HFFc6 (cell line): ENCODE measurements around the gene RPS27L. TPM values are rescaled to one million over a fixed set of nuclear protein-coding genes. Genes with fewer than 3 reads are reported as not detected.

ENCODE experiments used
- DNase-seq: peaks from one replicate; pipeline ENCODE4 v3.0.0-alpha.2; 2018
- H3K27ac Mint-ChIP-seq: 2 replicates; pipeline ENCODE4 v1.8.0; 2020; ENCODE audit warnings: mild to moderate bottlenecking, mixed read lengths
- H3K27me3 Mint-ChIP-seq: 2 replicates; pipeline ENCODE4 v1.8.0; 2021; ENCODE audit warnings: mild to moderate bottlenecking, moderate library complexity, mixed read lengths; ENCODE audit not compliant: insufficient read depth
- H3K36me3 Mint-ChIP-seq: 2 replicates; pipeline ENCODE4 v1.8.0; 2021; ENCODE audit warnings: low read depth, mixed read lengths
- H3K4me1 Mint-ChIP-seq: 2 replicates; pipeline ENCODE4 v1.8.0; 2020; ENCODE audit warnings: low read depth, mixed read lengths
- H3K4me3 Mint-ChIP-seq: 2 replicates; pipeline ENCODE4 v1.8.0; 2020; ENCODE audit warnings: mild to moderate bottlenecking, moderate library complexity, mixed read lengths
- H3K9me3 Mint-ChIP-seq: 2 replicates; pipeline ENCODE4 v1.8.0; 2020; ENCODE audit warnings: mild to moderate bottlenecking, mixed read lengths
- total RNA-seq, 6 experiments: library from RNA; stranded (reverse); fragmentation: NEBNext Ultra II Directional; extraction: Animal tissue kit (Norgen Biotek cat#: 25700); gene quantifications; 2 replicates in 1 of 6; 3 replicates in 5 of 6; pipeline ENCODE4 v1.2.3, GENCODE V29; 2021
- TF ChIP-seq, protein P1 (sequence below): fragments of 200-600 bp; sonication (generic); IDR thresholded peaks from 2 replicates; pipeline ENCODE4 v1.5.0; 2021; ENCODE audit warnings: antibody characterized with exemption, mild to moderate bottlenecking

The RPS27L gene
- total RNA-seq, 6 experiments from 2014 or later = 422 to 573 (median 537) TPM

DNA sequence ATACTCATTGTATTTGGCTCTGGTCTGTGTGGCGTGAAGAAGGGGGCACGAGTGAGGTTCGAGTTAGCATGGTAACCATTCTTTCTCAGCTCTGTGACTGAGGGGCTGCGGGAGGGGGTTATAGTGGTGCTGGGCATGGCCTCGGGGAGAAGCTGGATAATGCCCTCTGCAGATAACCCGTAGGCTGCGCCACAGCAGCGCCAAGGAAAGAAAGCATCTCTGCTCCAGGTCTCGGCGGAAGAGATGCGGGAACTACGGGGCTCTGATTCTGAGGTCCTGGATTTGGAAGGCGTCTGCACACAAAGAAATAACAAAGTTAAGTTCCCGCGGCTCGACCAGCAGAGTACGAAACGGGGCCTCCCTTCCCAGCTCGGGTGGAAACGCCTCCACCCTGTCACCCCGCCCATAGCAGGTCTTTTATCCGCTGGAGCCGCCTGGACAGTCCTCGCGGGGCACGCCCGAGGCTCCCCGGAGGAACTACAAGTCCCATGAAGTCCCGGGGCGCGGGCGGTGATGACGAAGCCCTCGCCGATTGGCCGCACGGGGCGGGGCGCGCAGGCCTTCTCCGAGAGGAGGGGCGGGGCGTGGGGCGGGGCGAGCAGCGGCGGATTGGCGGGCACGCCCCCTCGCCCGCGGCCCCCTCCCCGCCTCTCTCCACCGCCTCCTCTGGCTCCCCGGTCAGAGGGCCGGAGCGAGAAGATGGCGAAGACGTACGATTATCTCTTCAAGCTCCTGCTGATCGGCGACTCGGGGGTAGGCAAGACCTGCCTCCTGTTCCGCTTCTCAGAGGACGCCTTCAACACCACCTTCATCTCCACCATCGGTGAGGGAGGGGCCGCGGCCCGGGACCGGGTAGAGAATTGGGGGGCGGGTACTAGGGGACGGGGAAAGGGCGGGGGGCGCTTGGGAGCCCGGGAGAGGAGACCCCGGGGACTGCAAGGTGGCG is 31.9 kb upstream of the RPS27L start, which contains the start of gene RAB8B:
TSS of gene RAB8B (plus strand) at position 681 of the 946 bp plus-strand sequence. CDS start at position 700, 19 bp downstream.
- no peaks in the 10 kb centered on the region for H3K9me3 Mint-ChIP-seq
- peaks cover 5% of the 10 kb centered on the region for H3K36me3 Mint-ChIP-seq
- TF ChIP-seq, protein P1, sequence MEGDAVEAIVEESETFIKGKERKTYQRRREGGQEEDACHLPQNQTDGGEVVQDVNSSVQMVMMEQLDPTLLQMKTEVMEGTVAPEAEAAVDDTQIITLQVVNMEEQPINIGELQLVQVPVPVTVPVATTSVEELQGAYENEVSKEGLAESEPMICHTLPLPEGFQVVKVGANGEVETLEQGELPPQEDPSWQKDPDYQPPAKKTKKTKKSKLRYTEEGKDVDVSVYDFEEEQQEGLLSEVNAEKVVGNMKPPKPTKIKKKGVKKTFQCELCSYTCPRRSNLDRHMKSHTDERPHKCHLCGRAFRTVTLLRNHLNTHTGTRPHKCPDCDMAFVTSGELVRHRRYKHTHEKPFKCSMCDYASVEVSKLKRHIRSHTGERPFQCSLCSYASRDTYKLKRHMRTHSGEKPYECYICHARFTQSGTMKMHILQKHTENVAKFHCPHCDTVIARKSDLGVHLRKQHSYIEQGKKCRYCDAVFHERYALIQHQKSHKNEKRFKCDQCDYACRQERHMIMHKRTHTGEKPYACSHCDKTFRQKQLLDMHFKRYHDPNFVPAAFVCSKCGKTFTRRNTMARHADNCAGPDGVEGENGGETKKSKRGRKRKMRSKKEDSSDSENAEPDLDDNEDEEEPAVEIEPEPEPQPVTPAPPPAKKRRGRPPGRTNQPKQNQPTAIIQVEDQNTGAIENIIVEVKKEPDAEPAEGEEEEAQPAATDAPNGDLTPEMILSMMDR = 0 out of 2 replicates have a peak, but pooled peaks have one; percentile 8
- H3K27ac Mint-ChIP-seq = peak within 1 kb of the TSS; percentile 89
- H3K4me1 Mint-ChIP-seq = peaks cover 72% of the 10 kb centered on the region
- peak within 1 kb of the TSS; percentile 90 for H3K4me3 Mint-ChIP-seq
- peaks cover 2% of the 10 kb centered on the region for H3K27me3 Mint-ChIP-seq
- peak; percentile 96 for DNase-seq

DNA sequence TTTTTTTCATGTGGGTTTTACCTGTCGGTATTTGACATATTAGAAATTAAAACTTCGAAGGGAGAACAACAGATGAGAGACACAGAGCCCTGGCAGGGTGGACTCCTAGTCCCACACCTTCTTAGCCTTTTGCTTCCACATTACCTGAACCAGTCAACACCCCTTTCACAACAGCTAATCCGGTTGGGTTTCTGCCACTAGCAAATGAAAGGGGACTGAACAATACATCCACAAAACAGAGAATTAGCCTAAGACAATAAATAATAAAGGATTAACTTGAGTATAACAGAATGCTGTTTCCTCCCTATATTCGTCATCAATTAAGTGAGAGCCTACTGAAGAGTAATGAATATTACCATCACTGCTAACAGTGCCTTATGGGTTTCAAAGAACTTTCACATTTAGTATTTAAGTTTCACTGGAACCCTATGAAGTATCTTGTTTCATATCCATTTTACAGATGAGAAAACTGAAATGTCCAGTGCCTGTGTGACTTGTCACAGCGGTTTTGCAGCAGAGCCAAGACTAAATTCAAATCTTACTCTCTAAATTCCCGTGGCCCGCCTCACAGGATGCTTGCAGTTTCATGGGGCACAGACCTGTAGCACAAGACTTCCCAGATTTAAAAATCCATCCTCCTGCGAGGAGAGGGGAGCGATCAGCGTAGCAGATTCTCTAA is 31.1 kb upstream of the RPS27L start:
- H3K27ac Mint-ChIP-seq = peak overlapping the region; percentile 89
- TF ChIP-seq, protein P1 = no peak
- peaks cover 5% of the 10 kb centered on the region for H3K36me3 Mint-ChIP-seq
- no peaks in the 10 kb centered on the region for H3K9me3 Mint-ChIP-seq
- no peak for DNase-seq
- H3K27me3 Mint-ChIP-seq = peaks cover 2% of the 10 kb centered on the region
- H3K4me1 Mint-ChIP-seq = peaks cover 65% of the 10 kb centered on the region
- H3K4me3 Mint-ChIP-seq = peak overlapping the region; percentile 90

DNA sequence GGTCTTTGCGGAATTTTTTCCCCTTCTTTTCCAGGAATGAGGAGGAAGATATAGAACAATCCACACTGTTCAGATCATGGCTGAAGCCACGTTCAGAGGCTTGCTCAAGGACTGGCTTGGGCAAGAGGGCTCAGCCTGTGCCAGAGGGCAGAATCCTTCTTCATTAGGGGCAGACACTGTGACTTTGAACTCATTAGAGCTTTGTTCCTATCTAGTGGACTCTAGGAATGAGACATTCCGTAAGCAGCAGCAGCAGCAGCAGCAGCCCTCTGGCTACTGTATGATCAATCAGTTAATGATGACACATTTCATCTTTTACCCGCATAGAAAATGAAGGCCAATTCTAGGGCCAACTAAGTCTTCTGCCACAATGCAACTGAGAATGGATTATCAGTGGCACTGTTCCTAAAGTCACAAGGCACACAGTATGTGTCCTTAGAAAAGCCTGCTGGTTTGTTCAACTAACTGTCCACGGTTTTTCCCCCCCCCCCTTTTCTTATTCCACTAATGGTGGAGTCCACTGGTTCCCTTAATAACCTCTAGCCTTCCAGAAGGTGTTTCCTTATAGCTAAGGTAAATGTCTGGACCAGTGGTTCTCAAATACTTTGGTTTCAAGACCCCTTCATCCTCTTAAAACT is 30.4 kb upstream of the RPS27L start:
- TF ChIP-seq, protein P1 = no peak
- H3K4me3 Mint-ChIP-seq = no peak overlapping the region
- peaks cover 2% of the 10 kb centered on the region for H3K27me3 Mint-ChIP-seq
- no peak for DNase-seq
- no peaks in the 10 kb centered on the region for H3K9me3 Mint-ChIP-seq
- H3K36me3 Mint-ChIP-seq = peaks cover 4% of the 10 kb centered on the region
- H3K27ac Mint-ChIP-seq = no peak overlapping the region
- peaks cover 64% of the 10 kb centered on the region for H3K4me1 Mint-ChIP-seq

DNA sequence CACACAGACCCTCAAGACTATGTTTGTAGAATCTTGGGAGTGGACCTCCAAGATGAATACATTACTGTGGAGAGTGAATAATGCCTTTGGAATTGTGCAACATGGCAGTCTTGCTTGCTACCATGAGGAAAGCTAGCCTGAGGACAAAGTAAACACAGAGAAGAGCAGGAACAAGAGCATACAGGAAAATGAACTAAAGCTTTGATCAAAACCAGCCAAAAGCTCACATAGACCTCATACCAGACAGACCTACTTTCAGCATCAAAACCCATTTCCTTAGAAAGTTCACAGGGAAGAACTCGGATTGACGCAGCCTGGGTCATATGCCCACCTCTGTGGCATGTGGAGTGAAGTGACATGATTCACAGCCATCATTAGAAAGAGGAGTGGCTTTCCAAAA is 28.8 kb upstream of the RPS27L start:
- H3K27me3 Mint-ChIP-seq = peaks cover 2% of the 10 kb centered on the region; the same call in 1 of the 2 replicates
- peaks cover 58% of the 10 kb centered on the region for H3K4me1 Mint-ChIP-seq
- peak overlapping the region; percentile 49 for H3K4me3 Mint-ChIP-seq
- DNase-seq = peak; percentile 72
- H3K27ac Mint-ChIP-seq = peak overlapping the region; percentile 86
- TF ChIP-seq, protein P1 = no peak
- no peaks in the 10 kb centered on the region for H3K9me3 Mint-ChIP-seq
- no peaks in the 10 kb centered on the region for H3K36me3 Mint-ChIP-seq

DNA sequence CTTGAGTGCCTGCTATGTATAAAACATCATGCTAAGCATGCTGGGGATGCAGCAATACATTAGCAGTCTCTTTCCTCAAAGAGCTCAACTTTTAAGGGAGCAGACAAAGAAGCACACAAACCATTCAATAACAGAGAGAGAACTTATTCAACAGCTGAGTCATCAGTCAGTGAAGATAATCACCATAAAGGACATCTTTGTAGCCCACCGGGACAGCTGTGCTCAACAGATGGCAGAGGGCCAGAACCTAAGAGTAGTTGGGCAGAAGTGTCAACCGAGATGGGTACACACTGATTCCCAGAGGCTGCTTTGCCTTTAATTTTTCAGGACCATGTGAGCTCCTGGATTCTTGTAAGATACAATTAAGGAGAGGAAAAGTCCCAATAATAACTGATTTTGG is 27.9 kb upstream of the RPS27L start:
- Mint-ChIP-seq H3K27me3 (peaks cover 2% of the 10 kb centered on the region; the same call in 1 of the 2 replicates), H3K9me3 (no peaks in the 10 kb centered on the region), H3K36me3 (no peaks in the 10 kb centered on the region), H3K4me1 (peaks cover 50% of the 10 kb centered on the region), H3K27ac (peak overlapping the region; percentile 75), H3K4me3 (no peak overlapping the region; the same call in 1 of the 2 replicates)
- TF ChIP-seq, protein P1 = no peak
- DNase-seq = no peak
